GM18498 (cell line): Measurements from ENCODE around the gene HAPLN2.

Experiments
- ATAC-seq: cut with Tn5 transposase; IDR thresholded peaks from one replicate; pipeline ENCODE4 v1.9.1; 2021; ENCODE audit warnings: mild to moderate bottlenecking, moderate library complexity; ENCODE audit not compliant: unreplicated experiment

The HAPLN2 gene

GRCh38 chr1:156660752-156661112 is 41.5 kb downstream of the HAPLN2 start:
- ATAC-seq = no peak

- ATAC-seq = no peak
Measured at GRCh38 chr1:156662005-156662799, 43.0 kb downstream of the HAPLN2 start.

- no peak for ATAC-seq
Measured at GRCh38 chr1:156662800-156663055, 43.5 kb downstream of the HAPLN2 start.

GRCh38 chr1:156663178-156663577 is 44.0 kb downstream of the HAPLN2 start:
- ATAC-seq = no peak

GRCh38 chr1:156664046-156664766 is 45.0 kb downstream of the HAPLN2 start:
- no peak for ATAC-seq

GRCh38 chr1:156664767-156665411 is 45.7 kb downstream of the HAPLN2 start:
- ATAC-seq = no peak

- no peak for ATAC-seq
Measured at GRCh38 chr1:156665539-156665938, 46.3 kb downstream of the HAPLN2 start.

- no peak for ATAC-seq
Measured at GRCh38 chr1:156666862-156667609, 47.8 kb downstream of the HAPLN2 start.

- ATAC-seq = no peak
Measured at GRCh38 chr1:156667610-156667967, 48.4 kb downstream of the HAPLN2 start.

GRCh38 chr1:156667968-156668709 is 48.9 kb downstream of the HAPLN2 start:
- no peak for ATAC-seq

- no peak for ATAC-seq
Measured at GRCh38 chr1:156668801-156669637, 49.8 kb downstream of the HAPLN2 start.

- ATAC-seq = no peak
Measured at GRCh38 chr1:156669794-156670193, 50.6 kb downstream of the HAPLN2 start.

- no peak for ATAC-seq
Measured at GRCh38 chr1:156670359-156670758, 51.1 kb downstream of the HAPLN2 start.

GRCh38 chr1:156670791-156671190 is 51.6 kb downstream of the HAPLN2 start:
- no peak for ATAC-seq

- no peak for ATAC-seq
Measured at GRCh38 chr1:156671804-156672203, 52.6 kb downstream of the HAPLN2 start.

- no peak for ATAC-seq
Measured at GRCh38 chr1:156673387-156674121, 54.3 kb downstream of the HAPLN2 start.
